SK-N-MC (cell line): ENCODE results near the gene SLC29A4.

Source experiments
- EZH2 ChIP-seq: fragments of 200-600 bp; sonication (generic); IDR thresholded peaks from one replicate; pipeline ENCODE4 v1.6.1; 2017; ENCODE audit warnings: antibody characterized with exemption
- POLR2AphosphoS5 ChIP-seq: IDR thresholded peaks from 2 replicates; pipeline ENCODE4 v1.6.1; 2012; ENCODE audit warnings: mild to moderate bottlenecking, low read depth, low read length, borderline replicate concordance

DNA sequence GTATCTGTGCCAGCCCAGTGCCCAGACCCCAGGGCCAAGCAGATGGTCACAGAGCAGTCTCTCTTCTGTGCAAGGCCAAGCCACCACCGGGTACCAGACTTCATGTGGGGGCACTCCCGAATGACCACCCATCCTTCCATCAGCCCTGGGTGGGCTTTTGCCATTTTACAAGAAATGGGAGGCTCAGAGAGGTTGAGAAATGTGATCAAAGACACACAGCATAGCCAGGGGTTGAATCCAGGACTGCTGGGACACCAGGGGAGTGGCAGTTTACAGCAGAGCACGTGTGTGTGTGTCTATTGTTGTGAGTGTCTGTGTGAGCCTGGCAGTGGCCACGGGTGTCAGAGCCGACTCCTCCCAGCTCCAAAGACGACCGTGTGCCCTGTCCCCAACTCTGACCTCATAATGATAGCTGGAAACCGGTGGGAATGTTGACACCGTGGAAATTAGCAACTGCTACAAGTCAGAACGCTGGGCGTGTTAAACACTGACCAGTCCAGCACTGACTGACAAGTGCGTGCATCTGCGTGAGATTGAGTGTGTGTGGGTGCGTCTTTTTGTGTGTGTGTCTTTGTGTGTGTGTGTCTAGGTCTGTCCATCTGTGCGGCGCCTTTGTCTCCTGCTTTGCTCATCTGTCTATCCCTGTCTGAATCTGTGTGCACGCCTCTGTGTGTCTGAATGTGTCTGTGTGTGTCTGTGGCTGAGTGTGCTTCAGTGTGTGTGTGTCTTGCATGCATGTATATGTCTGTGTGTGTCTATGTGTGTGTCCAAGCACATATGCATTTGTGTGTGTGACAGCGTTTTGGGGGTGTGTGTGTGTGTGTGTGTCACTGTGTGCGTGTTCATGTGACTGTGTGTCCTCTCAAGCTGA lies 17.2 kb upstream of the SLC29A4 start:
- TF ChIP-seq EZH2 (no peak), POLR2AphosphoS5 (no peak)
